ENCODE results near the gene LRRC39.

LRRC39 gene

DNA sequence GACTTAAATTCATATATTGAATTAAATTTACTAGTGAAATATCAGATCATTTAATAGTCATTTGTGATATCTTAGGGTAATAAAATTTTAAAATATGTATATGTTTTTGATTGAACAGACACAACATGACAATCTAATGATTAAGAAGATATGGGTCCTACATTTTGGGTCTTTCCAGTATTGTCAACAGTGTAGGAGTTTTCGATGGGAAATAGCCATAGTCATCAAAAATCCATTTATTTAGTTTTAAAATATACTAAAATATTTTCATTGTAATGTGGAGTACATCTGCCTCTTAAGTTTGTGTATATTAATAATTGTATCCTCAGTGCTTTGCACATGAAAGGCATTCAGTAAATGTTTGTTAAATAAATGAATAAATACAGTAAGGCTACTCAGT is 31.1 kb downstream of the LRRC39 start:
- no peak for DNase-seq (ENCODE audit: low spot score)

DNA sequence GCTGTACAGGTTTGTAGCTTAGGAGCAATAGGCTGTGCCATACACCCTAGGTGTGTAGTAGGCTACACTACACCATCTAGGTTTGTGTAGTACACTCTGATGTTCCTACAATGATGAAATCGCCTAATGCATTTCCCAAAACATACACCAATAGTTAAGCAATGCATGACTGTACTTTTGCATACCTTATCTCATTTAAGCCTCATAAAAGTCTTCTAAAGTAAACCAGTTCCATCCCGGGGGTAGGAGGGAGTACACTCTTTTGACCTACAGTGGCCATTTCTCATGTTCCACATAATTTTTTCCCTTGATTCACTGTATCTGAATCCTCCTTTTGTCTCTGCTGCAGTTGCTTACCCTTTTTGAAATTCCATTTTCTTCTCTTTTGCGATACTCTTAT is 32.9 kb downstream of the LRRC39 start:
- DNase-seq (ENCODE audit: low spot score): no peak

DNA sequence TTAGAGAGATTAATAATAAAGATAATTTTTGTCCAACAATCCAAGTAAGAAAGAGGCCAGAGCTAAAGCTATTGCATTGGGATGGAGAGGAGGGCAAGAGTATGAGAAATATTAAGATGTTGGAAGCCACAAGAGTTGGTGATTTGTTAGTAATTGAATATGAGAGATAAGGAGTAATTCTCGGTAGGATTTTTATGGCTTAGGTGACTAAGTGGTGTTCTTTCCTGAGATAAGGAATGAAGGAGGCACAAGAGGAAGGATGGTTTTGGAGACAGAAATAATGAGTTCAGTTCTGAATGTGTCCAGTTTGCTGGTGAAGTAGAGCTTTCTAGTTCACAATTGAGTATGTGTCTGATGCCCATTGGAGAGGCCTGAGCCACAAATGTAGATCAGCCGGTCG is 35.7 kb downstream of the LRRC39 start:
- no peak for DNase-seq (ENCODE audit: low spot score)

DNA sequence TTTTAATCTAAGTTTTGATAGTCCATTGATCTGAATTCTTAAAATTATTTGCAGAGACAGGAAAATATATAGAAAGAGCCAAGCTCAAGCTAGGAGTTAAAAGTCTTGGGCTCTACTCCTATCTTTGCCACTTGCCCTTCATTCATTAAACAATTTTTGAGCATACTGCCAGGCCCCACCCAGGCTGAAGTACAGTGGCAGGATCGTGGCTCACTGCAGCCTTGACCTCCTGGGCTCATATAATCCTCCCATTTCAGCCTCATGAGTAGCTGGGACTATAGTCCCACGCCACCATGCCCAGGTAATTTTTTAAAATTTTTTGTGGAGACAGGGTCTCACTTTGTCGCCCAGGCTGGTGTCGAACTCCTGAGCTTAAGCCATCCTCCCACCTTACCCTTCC is 36.9 kb downstream of the LRRC39 start:
- DNase-seq (ENCODE audit: low spot score): no peak

DNA sequence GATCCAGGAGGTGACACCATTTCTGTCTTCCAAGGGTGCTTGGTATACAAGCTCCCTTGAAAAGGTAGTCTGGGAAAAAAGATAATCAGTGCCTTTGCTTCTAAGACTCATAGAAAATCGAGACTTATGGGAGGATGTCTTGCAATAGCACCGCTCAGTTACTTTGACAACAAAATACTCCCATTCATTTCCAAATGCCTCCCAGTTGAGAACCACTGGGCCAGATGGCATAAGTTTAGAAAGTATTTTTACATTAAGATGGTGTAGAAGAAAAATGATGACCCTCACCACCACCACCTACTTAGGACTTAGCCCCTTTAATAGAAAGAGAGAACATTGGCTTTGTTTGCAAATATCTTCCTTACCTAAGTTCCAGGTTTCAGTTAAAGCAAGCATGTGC is 40.5 kb downstream of the LRRC39 start:
- DNase-seq (ENCODE audit: low spot score): no peak

DNA sequence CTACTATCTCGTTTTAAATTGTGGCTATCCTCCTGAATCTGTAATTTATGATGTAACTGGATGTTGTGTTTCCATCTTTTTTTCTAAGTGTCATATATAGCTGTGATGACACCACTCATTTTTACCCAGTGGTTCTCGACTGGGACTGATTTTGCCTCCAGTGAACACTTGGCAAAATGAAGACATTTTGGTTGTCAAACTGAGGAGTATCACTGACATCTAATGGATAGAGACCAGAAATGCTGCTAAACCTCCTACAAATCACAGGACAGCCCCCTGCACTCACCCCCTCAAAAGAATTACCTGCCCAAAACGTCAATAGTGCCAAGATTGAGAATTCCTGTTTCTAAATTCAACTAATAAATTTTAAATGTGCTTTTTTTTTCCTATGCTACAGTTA is 43.2 kb downstream of the LRRC39 start:
- DNase-seq (ENCODE audit: low spot score): no peak

DNA sequence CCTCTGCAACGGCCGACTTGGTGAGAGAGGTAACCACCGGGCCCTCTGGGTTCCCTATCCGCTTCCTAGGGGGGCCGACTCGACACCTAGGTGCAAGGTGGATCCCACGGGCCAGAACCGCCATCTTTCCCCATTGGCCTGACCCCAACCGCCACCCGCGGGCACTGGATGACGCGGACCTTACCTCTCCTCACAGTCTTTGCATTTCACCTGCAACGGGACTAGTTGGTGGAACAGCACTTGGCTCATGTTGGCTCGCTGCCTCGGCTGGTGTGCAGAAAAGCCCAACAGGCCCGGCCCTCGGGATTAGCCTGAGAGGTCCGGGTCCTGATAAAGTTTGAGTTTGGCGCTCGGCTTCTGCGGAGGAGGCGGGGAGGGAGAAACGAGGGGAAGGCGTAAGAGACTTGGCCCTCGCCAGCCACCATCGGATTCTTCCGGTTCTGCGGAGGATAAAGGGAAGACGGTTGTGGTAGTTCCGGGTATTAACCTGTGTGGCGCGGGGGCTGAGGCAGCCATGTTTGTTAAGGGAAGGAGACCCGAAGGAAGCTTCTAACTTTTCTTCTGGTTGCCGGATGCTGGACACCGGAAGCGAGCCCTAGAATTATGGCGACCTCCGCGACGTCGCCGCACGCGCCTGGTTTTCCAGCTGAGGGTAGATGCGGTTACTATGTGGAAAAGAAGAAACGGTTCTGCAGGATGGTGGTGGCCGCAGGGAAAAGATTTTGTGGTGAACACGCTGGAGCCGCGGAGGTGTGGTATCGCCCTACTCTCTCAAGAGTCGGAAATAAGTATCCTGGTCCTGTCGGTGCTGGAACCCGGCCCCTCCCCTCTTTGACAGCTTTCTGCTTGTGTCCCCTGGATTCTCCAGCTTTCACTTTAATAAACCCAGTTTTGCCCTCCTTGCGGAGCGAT is 45.2 kb downstream of the LRRC39 start, which contains the start of the genes SASS6 and TRMT13:
TSS of gene SASS6 (minus strand) at position 365 of the 912 bp plus-strand sequence. CDS start at position 249, 116 bp downstream.
TSS of gene TRMT13 (plus strand) at position 598 of the 912 bp plus-strand sequence. CDS start at position 604, 6 bp downstream.
- peak; percentile 91 for DNase-seq (ENCODE audit: low spot score)

DNA sequence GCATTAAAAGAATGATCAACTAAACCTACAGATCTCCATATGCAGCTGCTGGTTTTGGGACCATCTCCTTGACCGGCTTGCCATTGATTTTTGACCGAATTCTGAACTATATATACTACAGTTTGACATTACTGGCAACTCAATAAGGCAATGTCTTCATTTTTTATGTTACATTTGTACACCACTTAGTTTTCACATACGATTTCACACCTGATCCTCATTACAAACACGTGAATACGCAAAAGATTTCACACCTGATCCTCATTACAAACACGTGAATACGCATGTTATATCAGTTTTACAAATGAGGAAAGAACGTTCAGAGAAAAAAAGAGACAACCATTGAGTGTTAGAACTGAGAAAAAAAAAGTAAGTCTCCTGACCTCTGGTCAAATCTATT is 46.4 kb downstream of the LRRC39 start:
- DNase-seq (ENCODE audit: low spot score): no peak

DNA sequence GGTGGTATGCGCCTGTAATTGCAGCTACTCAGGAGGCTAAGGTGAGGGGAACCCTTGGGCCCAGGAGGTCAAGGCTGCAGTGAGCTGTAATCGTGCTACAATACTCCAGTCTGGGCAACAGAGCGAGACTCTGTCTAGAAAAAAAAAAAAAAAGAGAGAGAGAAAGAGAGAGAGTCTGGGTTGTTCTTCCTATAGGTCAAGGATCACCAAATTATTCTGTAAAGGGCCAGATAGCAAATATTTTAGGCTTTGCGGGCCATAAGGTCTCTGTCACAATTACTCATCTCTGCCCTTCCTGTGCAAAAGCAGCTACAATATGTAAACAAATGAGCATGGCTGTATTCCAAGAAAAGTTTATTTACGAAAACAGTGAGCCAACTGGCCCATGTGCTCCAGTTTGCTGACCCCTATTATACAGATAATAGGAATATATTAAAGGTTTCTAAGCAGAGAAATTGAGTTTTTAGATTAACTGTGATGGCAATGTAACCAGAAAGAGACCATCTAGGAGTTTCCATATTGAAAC is 47.4 kb downstream of the LRRC39 start:
- no peak for DNase-seq (ENCODE audit: low spot score)

DNA sequence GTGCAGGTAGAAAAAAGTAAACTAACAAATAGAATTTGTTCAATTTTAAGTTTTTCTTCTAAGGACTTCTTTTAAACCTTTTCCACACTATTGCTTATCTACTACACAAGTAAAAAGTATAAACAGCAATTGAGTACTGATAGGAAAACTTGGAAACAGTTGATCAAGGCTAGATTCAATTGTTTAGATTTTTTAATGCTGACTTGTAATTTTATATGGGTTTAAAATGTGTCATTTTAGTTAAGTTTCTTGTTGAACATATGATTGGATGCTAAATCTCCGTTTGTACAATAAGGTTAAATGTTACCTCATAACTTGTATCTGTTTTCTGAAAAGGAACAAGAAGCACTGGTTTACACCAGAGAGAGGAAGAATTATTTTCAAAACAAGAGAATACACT is 50.8 kb downstream of the LRRC39 start:
- no peak for DNase-seq (ENCODE audit: low spot score)

DNA sequence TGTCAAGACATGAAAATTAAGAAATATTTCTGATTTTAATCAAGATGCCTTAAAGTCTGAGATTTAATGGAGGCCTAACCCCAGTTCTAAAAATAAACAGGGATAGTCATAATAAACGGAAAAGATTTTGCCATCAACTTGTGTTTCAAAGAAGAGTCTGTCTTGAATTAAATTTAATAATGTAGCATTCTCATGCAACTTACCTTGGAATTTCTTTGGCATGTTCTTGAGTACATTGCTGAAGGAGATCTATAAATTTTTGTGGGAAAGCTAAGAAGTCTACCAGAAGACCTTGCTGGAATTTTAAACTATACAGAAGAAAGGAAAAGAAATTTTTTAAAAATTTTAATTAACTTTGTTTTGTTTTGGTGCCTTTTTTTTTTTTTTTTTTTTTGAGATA is 55.9 kb downstream of the LRRC39 start:
- DNase-seq (ENCODE audit: low spot score): no peak

DNA sequence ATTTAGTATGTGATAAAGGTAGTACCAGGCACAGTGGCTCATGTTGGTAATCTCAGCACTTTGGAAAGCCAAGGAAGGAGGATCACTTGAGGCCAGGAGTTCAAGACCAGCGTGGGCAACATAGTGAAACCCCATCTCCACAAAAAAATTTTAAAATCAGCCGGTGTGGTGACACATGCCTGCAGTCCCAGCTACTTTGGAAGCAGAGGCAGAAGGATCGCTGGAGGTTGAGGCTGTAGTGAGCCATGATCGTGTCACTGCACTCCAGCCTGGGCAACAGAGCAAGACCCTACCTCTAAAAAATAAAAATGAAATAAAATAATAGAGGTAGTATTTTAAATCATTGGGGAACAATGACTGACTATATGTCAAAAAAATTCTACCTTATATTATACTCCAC is 62.5 kb downstream of the LRRC39 start:
- no peak for DNase-seq (ENCODE audit: low spot score)

DNA sequence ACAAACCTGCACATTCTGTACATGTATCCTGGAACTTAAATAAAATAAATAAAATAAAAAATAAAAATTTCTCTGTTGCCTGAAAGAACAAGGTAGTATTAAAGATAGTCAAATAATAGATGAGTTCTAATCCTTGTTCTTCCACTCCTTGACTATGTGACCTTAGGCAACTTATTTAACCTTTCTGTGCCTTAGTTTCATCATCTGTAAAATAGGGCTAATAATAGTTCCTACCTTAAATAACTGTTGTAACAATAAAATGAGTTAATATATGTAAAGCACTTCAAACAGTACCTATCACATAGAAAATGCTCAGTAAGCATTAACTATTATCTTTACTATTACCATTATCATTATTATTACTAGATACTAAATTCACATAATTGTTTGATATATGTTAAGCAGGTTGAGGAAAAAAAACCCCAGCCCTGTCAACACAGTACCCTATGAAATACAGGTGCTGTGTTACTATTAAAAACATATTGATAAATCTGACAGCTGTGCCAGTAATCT is 68.4 kb downstream of the LRRC39 start:
- no peak for DNase-seq (ENCODE audit: low spot score)

DNA sequence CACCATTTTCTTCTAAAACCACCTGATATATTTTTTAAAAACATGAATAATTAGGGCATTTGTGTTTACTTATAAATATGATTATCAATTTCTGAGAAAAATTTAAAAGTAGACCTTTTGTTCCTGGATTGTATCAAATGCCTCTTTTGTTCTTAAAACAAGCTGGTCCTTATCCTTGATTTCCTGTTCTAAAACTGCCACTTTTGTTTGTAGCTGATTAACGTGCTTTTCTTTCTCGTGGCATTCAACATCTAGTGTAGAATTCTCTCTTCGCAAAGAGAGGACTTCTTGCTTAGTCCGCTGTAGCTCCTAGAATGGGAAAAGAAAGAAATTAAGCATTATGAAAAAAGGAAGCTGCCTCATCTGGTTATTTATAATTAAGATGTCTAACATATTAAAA is 70.4 kb downstream of the LRRC39 start:
- no peak for DNase-seq (ENCODE audit: low spot score)

DNA sequence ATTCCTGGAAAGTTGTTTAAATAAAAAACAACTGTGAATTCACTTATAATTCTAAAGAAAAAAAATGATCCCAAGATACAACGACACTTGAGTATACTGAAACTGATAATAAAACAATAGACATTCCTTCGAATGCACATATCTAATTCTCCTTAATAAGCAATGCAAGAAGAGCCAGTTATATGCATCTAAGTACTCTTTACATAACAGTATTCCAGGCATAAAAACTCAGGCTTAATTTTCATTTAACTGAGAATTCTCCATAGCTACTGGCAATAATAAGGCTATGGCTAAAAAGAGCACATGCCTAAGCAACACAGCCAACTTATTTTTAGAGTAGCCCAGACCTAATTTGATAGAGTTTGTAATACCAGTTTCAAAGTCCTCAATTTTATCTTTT is 76.5 kb downstream of the LRRC39 start:
- DNase-seq (ENCODE audit: low spot score): no peak

DNA sequence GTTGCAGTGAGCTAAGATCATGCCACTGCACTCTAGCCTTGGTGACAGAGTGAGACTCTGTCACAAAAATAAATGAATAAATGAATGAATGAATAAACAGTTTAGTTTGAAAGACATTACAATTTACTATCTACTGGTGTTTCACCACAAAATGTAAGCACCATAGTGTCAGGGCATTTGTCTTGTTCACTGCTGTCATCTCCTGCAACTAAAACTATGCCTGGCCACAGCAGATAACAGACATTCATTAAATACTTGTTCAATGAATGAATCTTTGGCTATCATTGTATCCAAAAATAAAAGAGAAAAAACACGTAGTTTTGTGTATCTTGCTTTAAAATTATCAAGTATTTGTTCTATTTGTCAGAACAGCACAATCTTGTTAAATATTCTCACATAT is 77.9 kb downstream of the LRRC39 start:
- peak; percentile 55 for DNase-seq (ENCODE audit: low spot score)

All from AG08396 (cell line).